GM18511 (cell line): ENCODE data around the gene DCHS2.

Source experiments
- ATAC-seq: cut with Tn5 transposase; IDR thresholded peaks from one replicate; pipeline ENCODE4 v1.9.1; 2021; ENCODE audit warnings: mild to moderate bottlenecking, moderate library complexity; ENCODE audit not compliant: unreplicated experiment

The DCHS2 gene

DNA sequence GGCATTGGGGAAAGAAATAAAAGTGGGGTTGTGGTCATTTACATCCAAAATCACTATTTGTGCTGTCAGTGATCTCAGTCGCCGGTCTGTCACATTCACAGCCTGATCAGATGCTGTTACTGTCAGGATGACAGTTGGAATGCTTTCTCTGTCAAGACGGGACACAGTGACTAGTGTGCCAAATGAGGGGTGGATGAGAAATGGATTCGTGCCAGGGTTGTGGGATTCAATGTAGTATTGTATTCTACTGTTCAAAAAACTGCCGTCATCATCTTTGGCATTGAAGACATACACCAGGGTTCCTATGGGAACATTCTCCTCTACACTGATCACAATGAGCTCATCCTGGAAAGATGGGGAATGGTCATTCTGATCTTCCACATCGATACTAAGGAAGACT lies 171.1 kb downstream of the DCHS2 start:
- ATAC-seq = no peak

DNA sequence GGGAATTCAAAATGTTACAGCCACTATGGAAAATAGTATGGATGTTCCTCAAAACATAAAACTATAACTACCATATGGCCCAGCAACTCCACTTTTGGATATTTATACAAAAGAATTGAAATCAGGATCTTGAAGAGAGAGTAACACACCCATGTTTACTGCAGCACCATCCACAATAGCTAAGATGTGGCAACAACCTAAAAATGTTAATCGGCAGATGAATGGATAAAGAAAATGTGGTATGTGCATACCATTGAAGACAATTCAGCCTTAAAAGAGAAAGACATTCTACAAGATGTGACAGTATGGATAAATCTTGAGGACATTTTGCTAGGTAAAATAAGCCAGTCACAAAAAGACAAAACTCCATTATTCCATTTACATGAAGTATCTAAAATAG lies 171.9 kb downstream of the DCHS2 start:
- no peak for ATAC-seq

DNA sequence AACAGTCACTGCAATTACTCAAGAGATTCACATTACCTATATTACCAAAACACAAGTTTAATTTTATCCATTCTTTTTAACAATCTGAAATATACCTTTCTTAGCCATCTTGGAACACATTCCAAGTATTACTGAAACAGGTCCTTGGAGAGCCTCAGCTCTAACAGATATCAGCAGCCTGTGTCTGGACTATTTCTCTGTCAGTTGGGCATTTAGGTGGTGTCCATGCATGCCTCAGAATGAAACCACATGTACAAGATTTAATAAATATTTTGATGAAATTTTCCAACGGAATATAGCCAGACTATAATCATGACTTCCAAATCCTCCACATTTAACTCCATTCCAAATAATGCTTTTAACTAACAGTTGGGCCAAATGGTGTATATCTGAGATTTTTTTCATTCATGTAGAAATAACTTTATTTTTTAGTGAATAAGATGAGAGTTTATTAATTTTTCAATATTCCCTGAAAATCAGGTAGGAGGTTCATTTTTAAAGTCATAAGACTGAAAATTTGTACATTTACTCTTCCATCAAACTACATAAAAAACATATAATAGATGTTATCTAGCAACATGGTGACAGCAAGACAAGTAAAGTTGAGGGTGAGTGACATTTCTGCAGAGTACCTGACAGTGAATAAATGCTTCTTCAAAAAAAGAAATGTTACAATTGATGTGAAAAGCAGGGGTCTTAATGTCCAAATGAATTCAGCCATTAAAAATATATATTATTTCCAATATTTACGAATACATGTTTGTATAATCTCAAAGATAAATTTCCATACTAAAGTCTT lies 174.2 kb downstream of the DCHS2 start:
- ATAC-seq = no peak

DNA sequence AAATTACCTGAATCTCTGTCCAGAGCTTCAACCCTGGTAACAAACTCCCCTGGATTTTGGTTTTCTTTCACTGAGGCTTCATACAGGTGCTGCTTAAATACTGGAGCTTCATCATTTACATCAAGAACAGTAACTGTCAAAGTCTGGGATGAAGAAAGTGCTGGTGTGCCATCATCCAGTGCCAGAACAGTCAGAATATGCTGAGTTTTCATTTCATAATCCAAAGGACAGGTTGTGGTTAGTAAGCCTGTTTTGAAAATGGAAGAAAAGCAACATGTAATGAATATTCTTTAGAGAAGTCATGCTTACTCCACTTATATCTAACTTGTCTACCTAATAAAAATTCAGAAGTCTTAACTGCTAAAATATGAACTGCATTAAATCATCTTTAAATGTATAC lies 175.9 kb downstream of the DCHS2 start:
- ATAC-seq = no peak

DNA sequence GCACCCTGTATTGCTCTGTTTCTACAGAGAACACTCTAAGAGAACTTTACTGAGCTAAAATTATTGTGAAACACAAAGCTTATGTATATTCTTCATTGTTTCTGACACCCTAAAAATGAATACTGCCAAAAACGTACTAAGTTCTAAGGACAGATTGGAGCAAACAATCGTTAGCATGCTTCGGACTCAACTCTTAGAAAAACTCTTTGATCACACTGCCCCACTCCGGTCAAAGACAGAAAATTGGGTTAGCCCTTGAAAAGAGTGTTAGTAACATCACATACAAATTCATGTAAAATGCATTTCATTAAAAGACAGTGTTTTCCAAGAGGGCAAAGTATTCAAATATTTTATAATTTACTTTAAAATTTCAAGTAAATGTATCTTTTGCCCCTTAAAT lies 177.4 kb downstream of the DCHS2 start:
- no peak for ATAC-seq

DNA sequence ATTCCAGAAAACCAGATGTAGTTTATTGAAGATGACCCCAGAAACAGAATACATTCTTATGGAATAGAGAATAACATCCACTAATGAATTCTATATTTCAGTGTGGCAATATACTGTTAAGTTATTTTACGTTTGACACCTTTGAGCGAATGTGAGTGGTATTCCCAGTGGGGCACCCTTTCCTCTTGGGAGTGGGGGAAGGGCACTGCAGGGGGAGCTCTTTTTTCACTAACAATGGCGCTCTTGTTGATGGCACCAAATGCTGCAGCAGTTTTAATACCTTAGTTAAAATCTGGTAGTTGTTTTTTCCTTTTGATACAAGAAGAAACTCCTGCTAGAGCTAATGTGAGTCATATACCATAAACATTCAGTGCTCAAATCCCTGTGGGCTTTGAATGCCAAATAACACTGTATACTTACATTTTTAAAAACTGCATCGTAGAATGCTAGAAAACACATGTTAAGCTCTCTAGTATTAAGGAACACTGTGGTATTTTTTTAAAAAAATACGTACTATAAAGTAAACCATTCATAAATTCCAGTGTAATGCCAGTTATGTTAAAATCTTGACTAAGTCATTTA lies 178.5 kb downstream of the DCHS2 start:
- ATAC-seq = no peak

DNA sequence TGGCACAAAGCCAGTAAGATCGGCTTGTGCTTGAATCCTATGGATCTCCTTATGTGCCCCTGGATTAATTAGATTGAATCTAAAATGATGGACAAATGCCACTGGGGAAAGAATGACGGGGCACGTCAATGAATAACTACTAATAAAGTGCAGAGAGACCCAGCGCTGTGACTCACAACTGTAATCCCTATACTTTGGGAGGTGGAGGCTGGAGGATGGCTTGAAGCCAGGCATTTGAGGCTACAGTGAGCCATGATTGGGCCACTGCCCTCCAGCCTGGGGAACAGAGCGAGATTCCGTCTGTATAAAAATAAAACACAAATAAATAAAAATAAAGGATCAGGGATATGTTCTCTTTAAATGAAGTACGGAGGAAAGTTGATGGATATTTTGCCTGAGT lies 179.4 kb downstream of the DCHS2 start:
- ATAC-seq = no peak

DNA sequence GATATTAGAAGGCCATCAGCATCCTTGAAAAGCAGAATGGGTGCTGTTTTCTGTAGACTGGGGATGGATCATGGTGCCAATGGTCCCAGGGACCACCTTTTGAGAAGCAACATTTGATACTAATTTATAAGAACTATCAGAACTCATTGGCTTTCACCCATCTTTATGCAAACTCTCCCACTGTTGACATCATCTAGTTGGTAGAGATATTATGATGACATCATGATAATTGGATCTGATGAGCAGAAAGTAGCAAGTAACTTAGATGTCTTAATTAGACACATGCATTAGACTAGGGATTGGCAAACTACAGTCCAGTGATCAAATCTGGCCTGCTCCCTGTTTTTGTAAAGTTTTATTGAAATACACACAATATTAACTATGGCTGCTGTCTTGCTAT lies 181.0 kb downstream of the DCHS2 start:
- no peak for ATAC-seq

DNA sequence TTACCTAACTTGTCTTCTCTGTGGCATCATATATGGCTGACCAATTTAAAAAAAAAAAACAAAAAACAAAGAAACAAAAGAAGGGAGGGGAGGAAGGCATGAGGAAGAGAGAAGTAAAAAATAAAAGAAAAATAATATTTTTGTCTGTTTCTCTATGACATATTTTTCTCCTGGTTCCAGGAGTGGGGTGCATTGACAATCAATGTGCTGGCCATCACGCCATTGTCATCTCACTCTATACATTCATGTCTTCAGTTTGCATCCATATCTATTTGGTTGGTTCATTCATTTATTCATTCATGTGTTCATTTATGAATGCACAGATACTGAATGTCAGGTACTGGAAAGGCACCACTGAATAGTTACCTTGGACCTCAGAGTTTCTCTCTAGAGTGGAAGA lies 183.4 kb downstream of the DCHS2 start:
- no peak for ATAC-seq

DNA sequence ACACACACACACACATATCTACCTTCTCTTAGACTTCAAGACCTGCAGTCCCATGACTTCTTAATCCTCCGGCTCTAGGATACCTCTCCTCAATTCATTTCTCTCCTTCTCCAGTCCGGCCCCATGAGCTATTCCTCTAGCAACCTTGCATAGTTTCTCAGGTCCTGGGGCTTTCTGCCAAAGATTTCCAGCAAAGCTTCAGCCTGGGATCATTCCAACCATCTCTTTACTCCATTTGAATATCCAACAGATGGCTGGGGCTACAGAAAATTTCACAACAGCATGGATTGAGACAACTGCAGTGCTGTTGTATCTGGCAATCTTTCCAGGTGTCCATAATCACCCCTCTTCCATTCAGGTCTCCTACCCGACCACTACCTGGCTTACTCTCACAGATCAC lies 184.1 kb downstream of the DCHS2 start:
- no peak for ATAC-seq

DNA sequence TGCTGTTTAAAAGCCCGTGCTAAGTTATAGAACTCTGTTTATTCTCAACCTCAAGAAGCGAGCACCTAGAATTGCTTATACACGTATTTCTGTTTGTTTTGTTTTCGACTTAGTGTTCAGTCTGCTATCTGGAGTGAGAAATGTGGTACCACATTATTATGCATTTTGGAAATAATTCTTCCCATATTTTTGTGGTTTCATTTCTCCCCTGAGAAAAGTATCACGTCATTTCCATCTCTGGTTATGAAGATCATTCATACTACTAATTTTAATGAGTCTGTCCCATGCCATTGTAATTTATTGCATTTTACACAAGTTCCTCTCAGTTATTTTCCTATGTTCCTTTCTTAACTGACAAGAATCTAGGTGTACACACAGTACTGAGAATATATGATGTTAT lies 186.0 kb downstream of the DCHS2 start:
- no peak for ATAC-seq

DNA sequence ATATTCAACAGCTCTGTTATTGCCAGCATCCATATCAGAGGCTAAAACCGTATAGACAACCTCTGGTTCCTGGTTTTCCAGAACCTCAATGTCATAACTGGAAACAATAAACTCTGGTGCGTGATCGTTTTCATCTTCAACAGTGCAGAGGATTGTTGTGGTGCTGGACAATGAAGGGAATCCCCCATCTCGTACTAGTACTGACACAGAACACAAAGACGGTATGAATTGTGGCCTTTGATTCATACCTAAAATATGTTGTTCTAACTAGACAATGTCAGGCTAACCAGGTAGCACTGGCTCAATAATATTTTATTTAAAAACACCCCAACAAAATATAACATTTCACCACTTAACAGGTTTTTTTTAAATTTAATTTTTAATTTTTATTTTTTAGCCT lies 186.9 kb downstream of the DCHS2 start:
- no peak for ATAC-seq

DNA sequence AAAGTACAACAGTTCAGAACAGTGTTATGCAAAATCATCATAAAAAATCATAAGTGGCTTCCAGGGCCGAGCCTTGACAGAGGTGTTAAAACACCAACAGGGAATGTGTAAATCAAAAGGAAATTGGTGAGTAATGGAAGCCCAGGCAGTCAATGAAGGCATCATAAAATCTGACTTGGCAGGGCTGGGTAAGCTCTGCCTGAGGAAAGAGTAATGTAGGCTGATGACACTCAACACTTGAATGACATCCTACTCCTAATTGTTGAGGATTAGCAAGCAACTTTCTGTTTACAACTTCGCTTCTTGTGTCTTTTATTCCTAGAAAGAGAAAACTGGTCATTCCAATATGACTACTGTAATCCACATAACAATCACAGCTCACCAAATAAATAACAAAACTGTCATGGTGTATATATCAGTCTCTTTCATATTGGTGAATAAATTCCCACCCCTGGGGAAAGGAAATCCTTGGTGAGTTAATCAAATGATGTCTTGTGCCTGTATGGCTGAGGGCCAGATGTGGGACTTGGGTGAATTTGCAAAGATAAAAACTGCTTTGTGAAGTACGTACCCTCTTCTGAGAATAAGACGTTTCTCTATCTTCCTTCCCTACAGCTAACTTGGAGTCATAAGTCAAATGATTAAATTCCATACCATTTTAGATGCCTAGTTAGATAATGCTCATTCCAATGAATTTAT lies 196.8 kb downstream of the DCHS2 start:
- no peak for ATAC-seq

DNA sequence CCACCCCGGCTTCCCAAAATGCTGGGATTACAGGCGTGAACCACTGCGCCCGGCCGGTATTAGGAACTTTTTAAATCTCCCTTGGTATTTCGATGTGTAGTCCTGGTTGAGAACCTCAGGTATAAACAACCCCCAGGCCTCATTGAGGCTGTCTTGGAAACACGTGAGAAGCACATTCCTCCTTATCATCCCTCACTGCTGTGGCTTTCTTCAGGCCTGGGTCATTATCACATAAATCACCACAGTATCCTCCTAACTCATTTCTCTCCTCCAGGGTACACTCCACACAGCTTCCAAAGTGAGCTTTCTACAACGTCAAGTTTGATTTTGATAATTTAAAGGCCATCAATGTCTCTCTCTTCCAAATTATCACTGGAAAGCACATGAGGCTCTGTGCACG lies 198.2 kb downstream of the DCHS2 start:
- no peak for ATAC-seq

DNA sequence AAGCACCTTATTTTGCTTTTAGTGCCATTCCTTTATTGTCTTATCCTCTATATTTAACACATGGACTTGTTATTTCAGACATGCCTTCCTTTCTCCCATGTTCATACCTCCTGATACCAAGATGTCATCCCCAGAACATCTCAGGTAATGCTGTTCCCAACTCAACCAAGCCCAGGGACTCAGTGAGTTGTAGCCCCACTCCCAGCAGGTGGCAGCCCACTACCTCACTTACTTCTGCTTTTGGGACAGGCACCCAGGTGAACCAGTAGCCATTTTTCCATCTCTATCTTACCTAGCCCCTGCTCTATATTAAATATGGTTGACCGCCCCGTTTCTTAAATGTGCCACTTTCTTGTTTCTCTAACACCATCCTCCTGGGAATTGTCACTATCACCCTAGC lies 199.0 kb downstream of the DCHS2 start:
- no peak for ATAC-seq

DNA sequence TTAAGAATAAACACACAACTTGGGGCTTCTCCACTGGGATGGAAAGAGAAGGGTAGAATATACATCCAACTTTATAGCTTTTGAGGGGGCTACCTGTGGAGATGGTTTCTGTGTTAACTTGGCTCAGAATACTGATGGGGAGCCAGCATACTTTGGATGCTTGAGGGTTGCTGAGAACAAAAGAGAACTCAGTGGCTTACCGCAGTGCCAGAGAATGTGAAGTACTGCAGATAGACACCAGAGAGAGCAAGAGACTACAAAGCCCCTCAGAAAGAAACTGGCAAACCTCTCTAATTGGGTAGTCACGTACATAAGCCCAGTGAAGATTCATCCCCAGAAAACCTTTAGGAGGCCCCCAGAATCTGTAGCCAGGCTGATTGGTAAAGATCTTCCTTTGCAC lies 214.4 kb downstream of the DCHS2 start:
- no peak for ATAC-seq

DNA sequence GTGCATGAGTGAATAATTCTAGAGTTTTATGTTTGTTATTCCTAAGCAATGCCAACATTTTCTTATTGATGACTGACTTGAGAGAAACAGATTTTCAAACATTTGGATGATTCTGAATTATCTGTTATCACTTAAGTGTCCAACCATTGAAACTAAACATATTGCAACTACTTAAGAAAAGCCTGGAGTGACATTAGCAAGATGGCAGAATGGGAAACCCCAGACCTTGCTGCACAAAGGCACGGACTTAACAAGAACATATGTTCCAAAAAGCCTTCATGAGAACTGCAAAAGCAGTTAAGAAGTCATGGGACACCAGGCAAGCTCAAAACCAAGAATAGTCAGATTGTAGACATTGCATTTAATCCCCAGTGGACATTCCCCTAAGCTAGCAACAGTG lies 215.1 kb downstream of the DCHS2 start:
- no peak for ATAC-seq

DNA sequence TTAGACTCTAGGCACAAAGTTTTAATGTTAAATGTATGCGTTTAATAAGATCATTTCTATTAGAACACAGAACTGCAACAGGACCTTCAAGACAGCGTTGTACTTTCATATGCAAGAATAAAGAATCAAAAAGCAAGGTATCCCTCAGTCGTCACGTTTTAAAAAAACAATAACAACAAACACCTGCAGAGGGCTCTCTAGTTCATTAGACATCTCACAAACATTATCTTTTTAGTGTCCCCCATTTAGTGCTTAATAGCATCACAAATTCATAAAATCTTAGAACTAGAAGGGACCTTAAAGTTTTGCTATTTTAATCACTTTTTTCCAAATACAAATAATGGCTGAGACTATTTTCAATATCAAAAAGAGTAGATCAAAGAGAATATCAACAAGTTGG lies 236.6 kb downstream of the DCHS2 start:
- ATAC-seq = no peak

DNA sequence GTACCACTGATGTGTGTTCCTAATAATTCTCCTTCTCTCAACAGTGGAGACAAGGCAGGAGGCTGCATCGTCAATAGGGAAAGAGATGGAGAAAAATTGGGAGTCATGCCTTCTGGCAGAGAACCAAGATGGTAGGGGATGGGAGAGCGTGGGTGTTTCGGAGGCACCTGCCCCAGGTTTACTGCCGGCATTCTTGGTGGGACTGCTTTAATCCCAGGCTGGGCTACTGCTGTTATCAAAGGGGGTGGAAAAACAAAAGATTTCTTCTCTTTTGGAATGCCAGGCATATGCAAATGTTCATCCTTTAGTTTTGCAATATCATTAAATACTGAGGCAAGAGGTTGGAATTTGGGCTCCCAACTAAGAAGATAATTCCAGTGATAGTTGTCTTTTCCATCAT lies 257.0 kb downstream of the DCHS2 start:
- ATAC-seq = no peak

DNA sequence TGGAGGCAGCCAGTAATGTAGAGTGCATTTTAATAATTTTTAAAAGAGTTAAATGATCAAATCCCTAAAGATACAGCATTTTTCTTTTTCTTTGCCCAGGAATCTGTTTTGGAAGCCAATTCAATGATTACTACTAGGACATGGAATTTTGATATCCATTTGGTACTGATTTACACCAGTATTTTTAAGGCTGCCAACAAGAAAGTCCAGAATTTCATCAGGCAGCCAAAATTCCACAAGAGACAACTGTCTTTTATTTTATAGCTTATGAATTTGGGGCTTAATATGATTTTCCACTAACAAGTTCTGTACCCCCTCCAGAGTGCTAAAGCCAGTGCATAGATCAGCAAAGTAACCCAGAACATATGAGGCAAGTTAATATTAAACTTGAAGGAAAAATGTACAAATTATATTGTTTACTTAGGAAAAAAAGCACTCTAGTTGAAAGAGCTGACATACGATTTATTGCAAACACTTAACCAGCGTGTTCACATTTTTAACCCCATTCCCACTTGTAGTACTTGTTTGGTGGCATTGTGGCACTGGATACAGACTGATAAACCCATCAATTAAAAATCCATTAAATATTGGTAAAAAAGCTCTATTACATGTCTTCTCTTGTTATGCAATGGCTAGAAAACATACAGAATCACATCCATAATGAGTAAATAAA lies 259.7 kb downstream of the DCHS2 start:
- no peak for ATAC-seq

DNA sequence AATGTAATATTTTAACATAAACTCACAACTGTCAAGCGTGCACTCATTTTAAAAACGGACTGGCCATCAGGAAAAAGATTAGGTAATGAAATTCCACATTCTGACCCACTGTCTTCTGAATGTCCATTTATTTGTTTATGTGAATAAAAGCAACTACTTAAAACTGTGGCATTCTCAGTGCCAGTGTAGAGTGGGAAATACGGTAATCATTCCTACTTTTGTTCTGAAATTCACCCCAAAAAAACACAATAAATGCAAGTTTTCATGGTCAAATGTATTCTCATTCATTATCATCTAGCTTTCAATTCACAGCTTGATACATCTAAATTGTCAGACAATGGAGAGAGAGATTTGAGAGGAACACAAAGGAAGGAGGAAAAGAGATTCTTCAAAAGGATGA lies 260.9 kb downstream of the DCHS2 start:
- ATAC-seq = no peak

DNA sequence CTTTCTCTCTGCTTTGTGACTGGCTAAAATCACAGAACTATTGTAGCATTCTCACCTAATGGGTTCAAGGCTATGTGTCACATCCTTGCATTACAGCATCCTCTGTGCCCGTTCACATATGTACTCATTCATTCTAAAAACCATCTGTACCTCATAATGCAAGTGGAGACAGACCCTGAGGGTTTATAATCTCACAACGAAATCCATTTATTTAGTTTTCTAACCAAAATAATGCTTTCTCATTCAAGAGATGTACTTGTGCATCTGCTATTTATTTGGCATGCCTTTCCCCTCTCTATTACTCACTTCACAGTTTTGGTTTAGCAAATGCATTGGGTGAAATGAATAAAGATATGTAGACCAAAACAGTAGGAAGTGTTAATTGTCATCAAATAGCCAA lies 261.5 kb downstream of the DCHS2 start:
- no peak for ATAC-seq
